ENCODE measurements around the gene ALK.

The ALK gene

DNA sequence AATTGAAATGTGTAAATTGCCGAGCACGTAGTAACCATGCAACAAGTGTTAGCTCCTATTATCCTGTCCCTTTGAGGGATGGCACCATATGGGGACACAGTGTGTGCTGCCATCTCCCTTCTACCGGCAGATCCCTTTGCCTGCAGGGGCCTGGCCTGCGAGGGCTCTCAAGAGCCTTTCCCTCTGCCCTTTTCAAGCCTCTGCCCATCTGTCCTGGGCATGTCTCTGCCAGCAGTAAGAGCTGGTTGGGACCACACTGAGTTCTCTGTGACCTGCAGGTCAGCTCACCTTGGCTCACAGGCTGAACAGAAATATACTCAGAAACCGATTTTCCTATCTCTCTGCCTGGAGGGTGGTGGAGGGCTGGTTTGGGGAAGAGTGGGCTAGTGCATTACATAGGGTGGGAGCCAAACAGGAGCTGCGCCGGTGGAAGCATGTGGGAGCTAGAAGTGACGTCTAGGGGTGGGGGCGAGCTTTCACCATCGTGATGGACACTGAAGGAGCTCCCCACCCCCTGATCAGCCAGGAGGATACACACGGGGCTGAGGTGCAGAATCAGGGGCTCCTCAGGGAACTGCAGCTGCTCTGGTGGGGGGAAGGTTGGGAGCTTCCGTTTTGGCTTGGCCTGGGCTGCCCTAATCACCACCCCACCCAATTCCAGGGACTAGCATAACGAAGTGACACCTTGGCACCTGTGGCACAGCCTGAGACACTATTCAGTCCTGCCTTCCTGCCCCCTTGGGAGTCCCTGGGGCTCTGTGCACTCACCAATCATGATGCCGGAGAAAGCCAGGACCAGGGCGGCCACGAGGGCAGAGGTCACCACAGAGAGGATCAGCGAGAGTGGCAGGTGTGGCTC, 696.5 kb downstream of the ALK start:
- no peak for DNase-seq (ENCODE audit: low read depth)

DNA sequence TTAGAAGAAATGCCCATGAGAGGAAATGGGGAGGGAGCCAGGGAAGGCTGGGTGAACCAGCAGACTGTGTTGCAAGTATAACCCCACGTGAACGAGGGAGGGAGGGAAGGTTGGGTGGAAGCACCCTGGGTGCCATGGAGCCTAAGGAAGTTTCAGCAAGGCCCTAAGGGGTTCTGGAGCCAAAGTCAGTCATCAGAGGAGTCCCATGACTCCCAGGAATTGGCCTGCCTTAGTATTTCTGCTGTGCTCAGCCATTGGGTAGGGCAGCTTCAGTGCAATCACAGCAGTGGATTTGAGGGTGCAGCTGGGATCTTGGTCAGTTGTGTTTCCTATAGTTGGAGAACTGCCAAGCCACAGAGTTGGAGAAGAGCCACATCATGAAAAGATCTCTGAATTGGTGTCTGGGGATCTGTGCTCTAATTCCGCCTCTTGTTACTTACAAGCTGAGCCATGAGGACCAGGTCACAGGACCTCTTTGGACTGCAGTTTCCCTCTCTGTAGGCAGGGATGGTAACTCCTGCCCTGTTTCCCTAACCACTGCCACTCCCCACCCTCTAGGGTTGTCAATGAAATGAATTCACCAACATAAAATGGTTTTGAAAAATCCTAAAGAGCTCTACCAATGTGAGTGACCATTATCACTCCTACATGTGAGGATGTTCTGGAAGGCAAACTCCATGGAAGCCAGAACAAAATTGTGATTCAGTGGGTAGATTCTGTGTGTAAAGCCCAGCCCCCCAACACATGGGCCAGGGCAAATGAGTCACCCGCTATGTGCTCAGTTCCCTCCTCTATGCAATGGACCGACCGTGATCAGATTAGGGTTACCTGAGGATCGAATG, 697.3 kb downstream of the ALK start:
- peak; percentile 87 for DNase-seq (ENCODE audit: low read depth)

DNA sequence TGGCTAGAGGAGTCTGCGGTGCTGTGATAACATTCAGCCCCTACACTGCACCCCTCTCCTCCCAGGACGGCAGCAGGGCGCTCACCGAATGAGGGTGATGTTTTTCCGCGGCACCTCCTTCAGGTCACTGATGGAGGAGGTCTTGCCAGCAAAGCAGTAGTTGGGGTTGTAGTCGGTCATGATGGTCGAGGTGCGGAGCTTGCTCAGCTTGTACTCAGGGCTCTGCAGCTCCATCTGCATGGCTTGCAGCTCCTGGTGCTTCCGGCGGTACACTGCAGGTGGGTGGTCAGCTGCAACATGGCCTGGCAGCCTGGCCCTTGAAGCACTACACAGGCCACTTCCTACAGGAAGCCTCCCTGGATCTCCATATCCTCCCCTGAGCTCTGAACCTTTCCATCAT, 698.1 kb downstream of the ALK start:
- no peak for DNase-seq (ENCODE audit: low read depth)

DNA sequence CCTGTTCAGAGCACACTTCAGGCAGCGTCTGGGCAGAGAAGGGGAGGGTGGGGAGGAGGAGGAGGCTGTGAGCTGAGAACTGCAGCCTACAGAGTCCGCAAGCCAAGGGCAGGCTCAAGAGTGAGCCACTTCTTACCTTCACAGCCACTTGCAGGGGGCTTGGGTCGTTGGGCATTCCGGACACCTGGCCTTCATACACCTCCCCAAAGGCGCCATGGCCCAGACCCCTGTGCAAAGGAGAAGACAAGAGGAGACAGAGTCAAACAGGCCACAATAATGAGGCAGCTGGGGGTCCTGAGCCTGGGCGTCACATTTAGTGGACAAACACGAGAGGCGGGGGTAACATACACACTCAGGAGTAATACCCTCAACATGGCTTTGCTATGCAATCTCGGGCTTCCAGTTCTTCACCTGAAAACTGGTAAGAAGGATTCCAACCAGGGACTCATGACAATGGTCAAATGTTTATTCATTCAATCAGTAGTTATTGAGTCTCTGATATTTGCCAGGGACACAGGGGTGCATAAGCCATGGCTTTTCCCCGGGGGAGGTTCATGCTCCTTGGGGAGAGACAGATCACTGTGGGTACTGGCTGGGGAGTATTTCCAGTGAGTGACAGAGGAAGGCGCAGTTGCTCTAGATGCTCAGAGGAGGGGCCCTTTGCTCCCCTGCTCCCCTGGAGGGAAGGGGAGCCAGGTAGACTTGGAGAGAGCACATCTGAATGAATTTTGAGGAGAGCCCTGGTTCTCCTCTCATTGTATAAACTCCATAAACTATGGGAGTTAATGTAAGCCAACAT, 698.8 kb downstream of the ALK start:
- no peak for DNase-seq (ENCODE audit: low read depth)

DNA sequence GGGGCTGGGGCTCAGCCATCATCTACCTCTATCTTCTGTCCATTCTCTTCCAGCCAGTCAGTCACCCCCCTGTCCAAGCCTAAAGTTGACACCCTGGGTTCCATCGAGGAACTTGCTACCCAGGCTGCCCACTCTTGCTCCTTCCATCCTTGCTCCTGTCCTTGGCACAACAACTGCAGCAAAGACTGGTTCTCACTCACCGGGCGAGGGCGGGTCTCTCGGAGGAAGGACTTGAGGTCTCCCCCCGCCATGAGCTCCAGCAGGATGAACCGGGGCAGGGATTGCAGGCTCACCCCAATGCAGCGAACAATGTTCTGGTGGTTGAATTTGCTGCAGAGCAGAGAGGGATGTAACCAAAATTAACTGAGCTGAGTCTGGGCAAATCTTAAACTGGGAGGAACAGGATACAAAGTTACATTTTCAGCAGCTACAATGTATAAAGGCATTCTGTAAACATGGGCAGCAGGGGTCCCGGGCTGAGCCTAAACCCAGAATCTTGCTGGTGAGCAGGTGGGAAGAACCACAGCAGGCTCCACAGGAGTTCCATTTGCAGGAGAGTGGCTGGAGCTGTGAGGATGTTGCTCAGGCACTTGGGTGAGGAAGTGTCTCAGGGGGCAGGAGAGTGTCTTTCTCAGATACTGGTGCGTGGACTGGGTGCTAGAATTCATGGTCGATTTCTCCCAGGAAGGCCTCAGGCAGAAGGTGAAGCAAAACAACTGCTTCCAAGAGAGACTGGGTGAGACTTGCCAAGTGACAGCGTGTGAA, 700.7 kb downstream of the ALK start:
- DNase-seq (ENCODE audit: low read depth): no peak

DNA sequence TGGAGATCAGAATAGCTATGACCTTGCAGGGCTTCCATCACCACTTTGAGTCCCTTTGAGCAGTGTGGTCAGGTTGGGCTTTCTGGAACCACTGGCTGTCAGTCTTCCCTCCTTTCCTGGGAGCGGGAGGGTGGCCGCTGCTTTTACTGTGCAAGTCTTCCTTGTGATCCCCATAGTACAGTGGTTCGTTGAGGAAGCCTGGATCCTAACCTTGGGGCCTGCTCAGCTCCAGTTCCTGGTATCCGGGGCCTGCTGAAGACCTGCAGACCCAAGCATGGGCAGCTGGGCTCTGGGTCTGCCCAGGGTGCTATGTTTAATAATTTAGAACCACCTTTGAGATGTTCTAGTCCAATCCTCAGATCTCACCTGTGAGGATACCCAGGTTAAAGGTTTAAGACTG, 702.0 kb downstream of the ALK start:
- no peak for DNase-seq (ENCODE audit: low read depth)

DNA sequence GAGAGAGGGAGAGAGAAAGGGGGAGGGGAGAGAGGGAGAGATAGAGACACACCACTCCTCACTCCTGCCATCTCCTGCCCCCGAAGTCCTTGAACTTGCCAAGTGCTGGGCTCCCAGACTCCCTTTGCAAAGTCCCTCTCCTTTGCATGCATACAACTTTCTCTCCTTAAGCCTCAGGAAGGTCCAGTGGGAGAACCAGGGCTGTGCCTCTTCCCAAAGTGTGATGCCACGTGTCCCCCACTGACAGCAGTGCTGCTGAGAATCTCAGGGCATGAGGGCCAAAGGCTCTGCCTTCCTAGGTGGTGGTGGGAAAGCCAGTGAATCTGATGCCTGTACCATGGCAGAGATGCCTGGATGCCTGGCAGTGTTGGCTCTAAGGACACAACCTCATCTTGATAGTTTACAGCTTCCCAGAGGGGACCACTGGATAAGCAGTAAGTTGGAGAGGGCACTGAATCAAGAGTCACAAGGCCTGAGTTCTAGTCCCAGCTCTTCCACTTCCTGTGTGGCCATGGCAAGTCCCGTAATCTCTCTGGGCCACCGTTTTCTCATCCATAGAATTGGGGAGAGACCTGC, 702.7 kb downstream of the ALK start:
- no peak for DNase-seq (ENCODE audit: low read depth)

DNA sequence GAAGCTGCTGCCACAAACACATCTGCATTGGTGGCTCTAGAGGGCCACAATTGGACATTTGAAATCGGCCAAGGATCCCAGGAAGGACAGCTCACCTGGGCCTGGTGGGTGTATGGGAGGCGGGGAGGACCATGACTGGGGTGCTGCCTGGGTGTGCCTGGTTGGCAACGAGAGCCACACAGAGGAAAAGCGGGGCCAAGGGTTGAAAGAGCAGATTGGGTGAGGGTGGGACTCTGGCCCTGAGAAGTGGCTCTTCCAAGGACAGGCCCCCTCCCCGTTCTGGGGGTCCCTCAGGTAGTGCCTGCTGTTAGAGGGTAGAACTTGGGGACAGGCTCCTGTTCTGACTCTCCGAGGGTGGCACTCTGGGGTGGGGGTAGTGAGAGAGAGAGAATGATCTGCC, 703.3 kb downstream of the ALK start:
- no peak for DNase-seq (ENCODE audit: low read depth)

DNA sequence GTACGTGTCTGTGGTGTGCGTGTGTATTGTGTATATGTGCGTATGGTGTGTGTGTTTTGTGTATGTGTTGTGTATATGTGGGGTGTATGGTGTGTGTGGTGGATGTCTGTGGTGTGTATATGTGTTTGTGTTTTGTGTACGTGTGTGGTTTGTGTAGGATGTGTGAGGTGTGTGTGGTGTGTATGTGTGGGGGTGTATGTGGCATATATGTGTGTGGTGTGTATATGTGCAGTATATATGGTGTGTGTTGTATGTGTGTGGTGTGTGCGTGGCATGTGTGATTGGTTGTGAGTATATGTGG, 704.8 kb downstream of the ALK start:
- DNase-seq (ENCODE audit: low read depth): no peak

DNA sequence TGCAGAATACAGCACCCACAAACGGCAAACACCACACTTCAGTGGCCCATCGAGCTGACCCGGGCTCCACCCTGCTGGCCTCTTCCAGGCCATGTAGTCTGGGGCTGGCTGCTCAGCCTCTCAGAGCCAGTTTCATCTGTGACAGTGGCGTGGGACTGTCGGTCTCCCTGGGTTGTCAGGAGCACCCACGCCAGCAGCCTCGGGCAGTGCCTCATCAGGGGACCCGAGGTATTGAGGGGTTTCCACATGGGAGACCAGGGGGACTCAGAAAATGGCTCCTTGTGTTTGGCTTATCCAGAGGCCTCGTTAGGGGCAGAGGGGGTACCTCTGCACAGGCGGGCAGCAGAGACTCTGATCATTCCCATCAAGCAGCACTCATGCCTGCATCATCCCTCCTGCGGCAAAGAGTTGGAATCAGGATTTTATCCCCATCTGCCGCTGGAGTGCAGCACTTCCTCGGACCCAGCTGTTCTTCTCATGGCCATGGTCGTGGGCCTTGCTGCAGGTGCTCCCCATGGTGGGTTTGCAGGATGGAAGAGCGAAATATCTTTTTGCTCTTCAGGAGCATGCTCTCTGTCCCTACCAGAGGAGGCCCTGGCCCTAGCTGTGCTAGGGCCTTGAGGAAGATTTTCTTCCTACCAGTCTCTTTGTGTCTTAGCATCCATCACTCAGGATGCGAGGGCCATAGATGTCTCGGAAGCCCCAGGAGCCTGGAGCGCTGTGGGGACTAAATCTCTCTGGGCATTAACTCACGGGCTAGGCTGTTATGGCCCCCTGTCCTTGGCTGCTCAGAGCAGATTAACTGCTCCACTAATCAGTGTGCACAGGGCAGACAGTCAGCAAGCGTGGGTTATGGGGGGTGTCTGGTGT, 705.4 kb downstream of the ALK start:
- no peak for DNase-seq (ENCODE audit: low read depth)

DNA sequence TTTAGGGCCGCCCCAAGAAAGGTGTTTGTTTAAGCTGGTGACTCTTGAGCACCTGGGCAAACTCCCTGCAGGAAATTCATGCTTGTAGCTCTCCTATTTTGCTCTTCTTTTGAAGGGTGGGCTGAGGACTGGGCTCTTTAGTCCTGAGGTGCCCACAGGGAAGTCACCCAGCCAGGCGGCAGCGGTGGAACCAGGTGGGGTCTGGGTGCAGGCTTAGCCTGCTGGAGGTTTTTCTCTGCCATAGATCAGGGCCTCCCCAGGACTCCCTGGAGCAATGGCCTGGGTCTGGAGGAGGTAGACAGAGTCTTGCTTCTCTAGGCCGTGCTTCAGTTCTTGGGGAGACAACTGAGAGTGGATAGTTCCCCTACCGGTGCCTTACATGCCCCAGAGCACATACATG, 706.3 kb downstream of the ALK start:
- DNase-seq (ENCODE audit: low read depth): no peak

DNA sequence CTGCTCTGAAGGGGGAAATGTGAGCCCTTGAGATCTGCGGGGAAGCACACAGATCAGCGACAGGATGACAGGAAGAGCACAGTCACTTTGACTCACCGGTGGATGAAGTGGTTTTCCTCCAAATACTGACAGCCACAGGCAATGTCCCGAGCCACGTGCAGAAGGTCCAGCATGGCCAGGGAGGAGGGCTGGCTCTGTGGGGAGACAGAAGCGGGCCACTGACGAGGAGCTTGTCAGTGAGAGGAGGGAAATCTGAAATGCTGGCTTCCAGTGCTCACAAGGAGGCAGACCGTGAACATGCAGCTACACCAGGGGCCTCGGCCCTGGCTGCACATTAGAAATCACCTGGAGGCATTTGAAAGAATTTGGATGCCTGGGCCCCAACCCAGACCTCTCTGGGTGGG, 707.5 kb downstream of the ALK start:
- DNase-seq (ENCODE audit: low read depth): no peak

DNA sequence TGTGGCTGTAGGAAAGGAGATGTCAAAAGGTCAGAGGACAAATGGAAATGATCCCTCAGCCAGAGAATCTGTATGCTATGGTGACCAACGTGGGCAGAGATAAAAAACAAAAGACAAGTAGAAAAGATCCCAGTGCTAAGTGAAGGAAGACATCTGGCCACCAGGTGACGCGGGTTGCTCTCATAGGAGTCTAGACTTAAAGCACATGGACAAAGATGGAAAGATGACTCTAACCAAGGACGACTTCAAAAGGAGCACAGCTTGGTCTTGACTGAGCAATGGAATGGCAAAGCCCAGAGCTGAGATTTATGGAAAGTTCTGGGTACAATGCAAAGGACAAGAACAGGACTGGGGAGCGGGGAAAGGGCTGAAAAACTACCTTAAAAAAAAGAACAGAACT, 709.4 kb downstream of the ALK start:
- no peak for DNase-seq (ENCODE audit: low read depth)

DNA sequence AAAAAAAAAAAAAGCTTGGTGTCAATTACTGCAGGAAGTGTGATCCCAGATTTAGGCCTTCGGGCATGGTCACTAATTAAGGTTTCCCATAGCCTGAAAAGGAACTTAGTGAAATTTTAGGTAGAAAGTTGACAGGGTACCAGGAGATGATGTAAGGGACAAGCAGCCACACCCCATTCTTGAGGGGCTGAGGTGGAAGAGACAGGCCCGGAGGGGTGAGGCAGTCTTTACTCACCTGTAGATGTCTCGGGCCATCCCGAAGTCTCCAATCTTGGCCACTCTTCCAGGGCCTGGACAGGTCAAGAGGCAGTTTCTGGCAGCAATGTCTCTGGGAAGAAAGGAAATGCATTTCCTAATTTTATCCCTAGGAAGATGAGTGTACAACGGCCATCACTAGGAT, 711.8 kb downstream of the ALK start:
- no peak for DNase-seq (ENCODE audit: low read depth)

DNA sequence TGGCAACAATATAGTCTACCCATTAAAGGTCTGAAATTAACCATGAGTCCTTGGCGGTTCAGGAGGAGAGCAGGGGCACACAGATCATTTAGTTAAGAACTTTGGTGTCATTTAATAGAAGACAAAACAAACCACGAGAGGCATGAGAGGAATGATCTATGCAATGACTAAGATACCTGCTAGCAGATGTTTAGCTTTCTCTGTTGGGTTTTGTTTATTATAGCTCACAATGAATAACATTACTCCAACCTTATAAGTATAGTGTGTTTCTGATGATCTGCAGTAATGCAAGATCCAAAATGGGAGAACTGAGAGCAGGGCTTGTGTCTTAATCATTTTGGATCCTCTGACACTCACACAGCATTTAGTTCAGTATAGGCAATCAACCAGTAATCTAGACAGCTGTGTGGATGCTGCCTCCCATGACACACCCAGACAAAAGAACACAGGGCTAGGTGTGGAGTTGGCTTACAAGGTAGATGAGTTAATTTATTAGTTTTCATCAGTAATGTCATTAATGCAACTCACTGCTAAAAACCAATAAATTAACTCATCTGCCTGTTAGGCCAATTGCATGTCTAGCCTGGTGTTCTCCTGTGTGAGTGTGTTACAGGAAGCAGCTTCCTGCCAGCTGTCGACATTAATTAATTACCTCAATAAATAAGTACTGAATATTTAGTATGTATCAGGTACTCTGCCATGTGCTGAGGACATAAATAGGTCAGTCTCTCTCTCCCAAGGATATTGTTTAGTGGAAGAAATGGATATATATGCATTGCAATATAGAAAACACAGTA, 713.8 kb downstream of the ALK start:
- no peak for DNase-seq (ENCODE audit: low read depth)

DNA sequence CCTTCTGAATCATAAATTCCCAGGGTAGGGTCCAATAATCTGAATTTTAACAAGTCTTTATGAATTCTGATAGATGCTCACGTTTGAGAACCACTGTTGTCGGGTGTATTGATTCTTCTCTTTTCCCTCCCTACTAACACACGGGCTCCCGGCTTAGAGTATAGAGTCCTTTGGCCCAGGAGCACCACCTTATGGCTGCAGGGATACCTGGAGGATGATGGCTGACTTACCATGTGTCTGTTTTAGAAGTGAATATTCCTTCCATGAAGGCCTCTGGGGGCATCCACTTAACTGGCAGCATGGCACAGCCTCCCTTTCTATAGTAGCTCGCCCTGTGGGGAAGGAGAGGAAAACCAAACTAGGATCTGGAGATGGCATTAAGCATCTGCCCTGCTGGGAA, 714.4 kb downstream of the ALK start:
- DNase-seq (ENCODE audit: low read depth): no peak

DNA sequence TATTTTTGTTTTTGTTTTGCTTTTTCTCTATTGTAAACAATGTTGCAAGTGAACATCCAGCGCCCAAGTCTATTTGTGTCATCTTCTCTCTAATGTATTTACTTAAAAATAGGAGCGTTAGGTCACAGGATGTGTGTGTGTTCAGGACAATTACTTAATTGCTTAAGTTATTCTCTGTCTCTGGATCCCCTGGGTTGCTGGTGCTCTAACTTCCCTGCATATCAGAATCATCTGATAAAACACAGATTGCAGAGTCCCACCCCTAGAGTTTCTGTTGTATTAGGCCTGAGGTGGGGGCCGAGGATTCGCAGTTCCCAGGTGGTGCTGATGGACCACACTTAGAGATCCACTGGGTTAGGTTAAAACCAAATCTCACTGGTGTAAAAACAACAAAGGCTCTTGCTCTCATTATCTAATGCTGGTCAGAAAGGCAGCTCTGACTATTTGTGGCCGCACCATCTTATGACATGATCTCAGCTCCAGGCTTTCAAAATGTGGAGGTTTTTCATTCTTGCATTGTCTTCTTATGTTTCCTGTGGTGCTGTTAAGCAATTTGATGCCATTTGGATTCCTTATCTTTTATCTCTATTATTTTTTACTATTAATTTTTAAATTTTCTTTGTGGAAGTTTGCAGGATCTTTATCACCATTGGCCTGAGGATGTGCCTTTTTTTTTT, 718.4 kb downstream of the ALK start:
- no peak for DNase-seq (ENCODE audit: low read depth)

DNA sequence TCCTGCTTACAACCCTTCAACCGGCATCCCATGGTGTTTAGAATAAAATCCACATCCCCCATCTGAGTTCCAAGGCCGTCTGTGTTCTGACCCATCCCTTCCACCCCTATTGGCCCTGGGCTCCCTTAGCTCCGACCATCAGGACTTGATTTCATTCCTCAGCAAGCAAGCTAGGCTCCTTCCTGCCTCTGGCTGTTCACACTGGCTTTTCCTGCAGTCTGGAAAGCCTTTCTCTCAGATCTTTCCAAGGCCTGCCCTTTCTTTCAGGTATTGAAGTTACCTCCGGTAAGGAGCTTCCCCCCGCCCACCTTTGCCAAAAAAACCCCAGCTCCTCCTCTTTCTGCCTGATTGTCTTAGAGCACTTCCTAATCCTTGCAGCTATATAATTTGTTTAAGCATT, 719.4 kb downstream of the ALK start:
- DNase-seq (ENCODE audit: low read depth): no peak
